ENCODE measurements around the gene NACC1.

GRCh38 chr19:13089857-13090507, 28.1 kb upstream of the NACC1 start:
- TF ChIP-seq CTCF (tag by site-specific recombination; IDR thresholded peaks at IDR 0.05) = no peak
- TF ChIP-seq ZNF645 (tag by site-specific recombination; IDR thresholded peaks at IDR 0.05) = no peak
- no peak for TF ChIP-seq REST (tag by site-specific recombination; IDR thresholded peaks at IDR 0.05)
- TF ChIP-seq ZNF529 (tag by site-specific recombination; IDR thresholded peaks at IDR 0.05; ENCODE audit: insufficient replicate concordance) = no peak
- TF ChIP-seq RBAK (tag by site-specific recombination; IDR thresholded peaks at IDR 0.05) = no peak
- TF ChIP-seq ZNF530 (tag by site-specific recombination; IDR thresholded peaks at IDR 0.05; ENCODE audit: low read depth) = no peak
- no peak for TF ChIP-seq ZNF274 (IDR thresholded peaks at IDR 0.05; ENCODE audit: low read length)
- TF ChIP-seq ZNF274 (tag by site-specific recombination; IDR thresholded peaks at IDR 0.05; ENCODE audit: borderline replicate concordance) = no peak
- no peak for TF ChIP-seq ZNF501 (tag by site-specific recombination; IDR thresholded peaks at IDR 0.05)
